Stimulated activated naive CD8-positive, alpha-beta T cell treated with anti-CD3 and anti-CD28 coated beads, Interleukin-15, Interleukin-2, amounts not matched to agents 100 U/mL and 50 U/mL, for 24 hours (primary cell): ENCODE data around the gene MEGF11.

Experiments
- ATAC-seq: fragments of 150-1000 bp; cut with Tn5 transposase; one replicate; pipeline ENCODE4 v1.10.0; 2021
- DNase-seq: peaks from one replicate; pipeline ENCODE4 v3.0.0; 2021

Gene MEGF11

DNA sequence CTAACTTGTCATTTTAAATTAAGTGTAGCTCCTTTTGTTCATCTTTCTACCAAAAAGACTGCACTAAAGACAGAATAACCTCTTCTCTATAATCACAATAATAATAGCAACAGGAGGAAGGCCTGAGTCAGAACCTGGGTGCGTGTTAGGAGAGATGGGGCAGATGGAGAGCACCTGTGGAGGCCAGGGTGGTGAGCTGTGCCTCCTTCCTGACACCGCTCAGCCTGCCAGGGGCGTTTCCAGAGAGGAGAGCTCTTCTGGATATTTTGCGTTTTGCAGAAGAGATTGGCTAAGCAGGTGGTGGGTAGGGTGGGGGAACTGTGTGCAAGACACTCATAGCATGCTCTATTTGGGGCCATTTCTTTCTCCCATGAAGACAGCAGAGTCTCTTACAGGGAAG is 83.5 kb downstream of the MEGF11 start:
- ATAC-seq: no peak
- DNase-seq: no peak

DNA sequence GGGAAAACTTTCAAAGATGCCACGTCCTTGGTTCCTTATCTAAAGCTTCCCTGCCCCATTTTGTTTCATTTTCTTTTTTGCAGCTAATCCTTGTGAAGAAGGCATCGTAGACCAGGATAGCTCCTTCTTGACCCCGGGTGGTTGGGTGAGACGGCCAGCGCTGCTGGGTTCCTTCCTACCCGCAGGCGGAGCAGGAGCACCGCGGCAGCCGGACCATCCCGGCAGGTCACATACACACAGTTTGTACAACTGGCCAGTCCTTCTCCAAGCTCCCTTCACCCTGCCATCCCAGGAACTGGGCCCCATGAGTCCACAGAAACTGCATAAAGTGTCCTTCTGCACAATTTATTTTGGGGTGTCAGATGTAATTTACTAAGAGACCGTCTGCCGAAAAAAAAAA is 83.9 kb downstream of the MEGF11 start:
- no peak for ATAC-seq
- no peak for DNase-seq

DNA sequence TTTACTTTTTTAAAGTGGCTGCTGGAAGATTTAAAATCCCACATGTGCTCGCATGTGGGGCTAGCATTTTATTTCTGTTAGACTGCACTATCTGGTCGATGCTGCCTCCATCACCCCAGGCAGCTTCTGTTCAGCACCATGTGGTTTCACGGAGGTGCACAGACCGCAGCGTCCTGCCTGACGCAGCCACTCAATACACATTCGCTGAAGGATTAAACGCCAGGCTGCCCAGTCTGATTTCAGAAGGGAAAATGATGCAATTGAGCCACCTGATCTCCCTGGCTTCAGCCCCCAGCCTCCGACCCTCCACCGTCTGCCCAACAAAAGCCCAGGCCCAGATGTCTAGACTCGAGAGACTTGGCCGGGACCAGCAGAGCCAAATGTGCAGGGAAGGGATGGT is 84.5 kb downstream of the MEGF11 start:
- no peak for DNase-seq
- ATAC-seq: no peak

DNA sequence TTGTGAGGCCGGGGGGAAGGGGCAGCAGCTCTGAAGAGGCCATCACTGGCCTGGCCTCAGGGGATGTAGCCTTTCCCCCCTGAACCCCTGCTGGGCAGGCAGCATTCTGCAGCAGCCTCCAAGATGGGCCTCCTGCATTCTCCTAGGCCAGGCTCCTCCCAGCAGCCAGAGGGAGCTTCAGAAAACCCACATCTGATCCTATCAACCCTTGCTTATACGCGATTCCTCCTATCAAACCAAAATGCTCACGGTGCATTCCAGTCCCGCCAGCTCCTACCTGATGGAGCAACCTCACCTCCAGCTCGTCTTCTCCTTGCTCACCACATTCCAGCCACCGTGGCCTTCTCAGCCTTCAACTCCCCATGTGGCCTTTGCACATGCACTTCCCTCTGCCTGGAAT is 85.7 kb downstream of the MEGF11 start:
- ATAC-seq: no peak
- DNase-seq: no peak

DNA sequence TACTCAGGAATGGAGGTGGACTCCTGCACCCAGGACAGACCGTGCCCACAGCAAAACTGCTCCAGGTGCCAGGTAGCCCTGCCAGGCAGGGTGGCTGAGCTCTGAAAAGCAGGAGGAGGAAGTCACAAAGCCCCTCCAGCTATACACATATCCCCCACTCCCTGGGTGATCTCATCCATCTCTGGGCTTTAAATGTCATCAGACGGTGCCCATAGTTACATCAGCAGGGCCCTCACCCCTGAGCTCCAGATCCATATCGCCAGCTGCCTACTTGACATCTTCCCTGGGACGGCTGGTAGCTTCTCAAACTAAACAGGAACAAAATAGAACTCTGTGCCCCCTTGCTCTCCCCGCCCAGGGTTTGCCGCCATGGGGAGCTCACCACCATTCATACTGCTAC is 87.7 kb downstream of the MEGF11 start:
- DNase-seq: no peak
- ATAC-seq: no peak

DNA sequence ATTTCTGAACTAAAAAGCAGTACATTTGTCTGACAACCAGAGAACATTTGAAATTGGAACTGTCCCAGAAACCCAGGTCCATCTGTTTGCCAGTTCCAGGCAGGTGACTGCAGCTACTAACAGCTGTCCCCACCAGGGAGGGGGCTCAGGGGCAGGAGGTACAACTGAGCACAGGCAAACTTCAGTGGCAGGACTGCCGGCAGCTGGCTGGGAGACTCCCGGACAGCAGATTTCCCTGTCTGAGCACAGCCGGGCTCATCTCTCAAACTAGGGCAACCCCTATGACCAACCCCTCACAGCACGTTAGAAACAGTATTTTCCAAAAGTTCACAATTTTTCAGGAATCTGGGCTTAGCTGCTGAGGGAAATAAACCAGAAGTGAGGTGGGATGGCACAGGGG is 88.8 kb downstream of the MEGF11 start:
- ATAC-seq: no peak
- no peak for DNase-seq

DNA sequence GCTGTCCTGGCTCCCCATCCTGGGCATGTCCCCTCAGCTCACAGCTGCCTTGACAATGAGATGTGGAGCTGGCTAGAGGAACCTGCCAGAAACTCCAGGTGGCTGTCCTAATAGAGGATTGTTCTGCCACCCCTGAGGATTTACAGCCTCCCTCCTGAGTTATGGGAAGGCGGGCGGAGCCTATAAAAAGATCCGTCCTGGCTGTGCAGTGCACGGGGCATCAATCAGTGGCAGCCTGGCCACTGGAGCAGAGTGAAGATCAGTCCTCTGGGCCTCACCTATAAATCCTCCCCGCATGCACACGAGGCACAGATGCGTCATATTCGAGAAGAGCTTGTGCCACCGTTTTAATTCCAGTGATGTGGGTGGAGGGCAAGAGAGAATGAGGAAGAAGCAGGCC is 90.0 kb downstream of the MEGF11 start:
- ATAC-seq (no peak), DNase-seq (no peak)

DNA sequence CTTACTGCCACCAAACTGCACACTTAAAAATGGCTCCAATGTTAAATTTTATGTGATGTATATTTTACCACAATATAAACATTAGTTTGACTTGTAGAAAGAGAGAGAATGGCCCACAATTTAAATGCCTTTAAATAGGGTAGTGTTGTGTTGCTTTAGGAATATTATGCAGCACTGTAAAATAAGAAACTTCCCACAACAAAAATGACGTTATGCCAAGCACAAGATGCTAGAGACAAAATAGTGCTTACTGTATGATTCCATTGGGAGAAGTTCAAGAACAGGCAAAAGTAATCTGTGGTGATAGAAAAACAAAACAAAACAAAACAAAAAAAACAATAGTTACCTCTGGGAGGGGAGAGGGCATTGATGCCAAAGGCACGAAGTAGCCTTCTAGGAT is 91.3 kb downstream of the MEGF11 start:
- DNase-seq: no peak
- no peak for ATAC-seq

DNA sequence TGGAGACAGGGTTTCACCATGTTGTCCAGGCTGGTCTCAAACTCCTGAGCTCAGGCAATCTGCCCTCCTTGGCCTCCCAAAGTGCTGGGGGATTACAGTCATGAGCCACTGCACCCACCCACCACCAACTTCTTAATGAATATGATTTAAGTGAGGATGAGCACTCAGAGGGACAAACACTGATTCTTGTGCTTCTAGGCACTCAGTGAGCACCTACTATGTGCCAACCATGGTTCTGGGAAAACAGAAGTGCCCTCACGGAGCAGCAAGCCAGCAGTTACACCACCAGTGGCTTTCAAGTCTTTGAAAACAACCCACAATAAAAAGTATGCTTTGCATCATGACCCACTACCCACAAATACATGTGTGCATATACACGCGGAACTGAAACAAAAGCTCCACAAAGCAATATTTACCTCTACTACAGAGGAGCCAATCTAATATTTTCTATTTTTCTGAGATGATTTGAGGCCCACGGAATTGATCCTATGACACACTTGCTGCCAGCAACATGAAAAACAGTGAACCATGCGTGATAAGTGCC is 91.9 kb downstream of the MEGF11 start:
- no peak for ATAC-seq

DNA sequence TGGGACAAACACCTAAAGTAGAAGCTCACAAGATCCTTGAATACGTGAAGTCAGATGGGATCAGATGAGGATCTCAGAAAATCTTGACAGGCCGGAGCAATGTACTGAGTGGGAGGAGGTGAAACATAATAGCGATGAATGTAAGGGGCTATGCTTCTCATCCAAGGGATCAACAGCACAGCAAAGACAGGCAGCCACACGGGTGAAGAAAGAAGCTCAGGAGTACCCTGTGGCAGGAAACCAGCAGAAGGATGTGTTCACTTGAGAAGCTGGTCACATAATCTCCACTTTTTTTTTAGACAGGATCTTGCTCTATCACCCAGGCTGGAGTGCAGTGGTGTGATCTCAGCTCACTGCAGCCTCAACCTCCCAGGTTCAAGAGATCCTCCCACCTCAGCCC is 92.4 kb downstream of the MEGF11 start:
- ATAC-seq (no peak), DNase-seq (no peak)

More for the DNA sequence above, 91.9 kb downstream of the MEGF11 start:
- no peak for DNase-seq

DNA sequence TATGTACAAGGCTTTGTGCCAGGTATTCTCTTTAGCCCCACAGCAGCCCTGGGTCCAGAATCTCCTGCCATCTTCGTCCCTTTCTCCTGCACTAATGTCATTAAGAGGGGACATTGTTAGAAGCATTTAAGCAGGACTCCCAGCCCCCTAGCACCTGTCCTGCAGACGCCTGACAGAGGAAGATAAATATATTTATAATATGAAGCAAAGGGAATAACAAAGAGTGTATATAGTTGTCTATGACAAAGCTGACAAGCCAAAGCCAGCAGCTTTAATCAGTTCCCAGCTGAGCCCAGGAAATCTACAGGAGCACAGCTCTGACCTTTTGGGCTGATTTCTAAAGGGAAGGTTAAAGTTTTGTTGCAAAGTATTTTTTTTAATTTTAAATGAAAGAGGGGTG is 96.0 kb downstream of the MEGF11 start:
- ATAC-seq (no peak), DNase-seq (no peak)

DNA sequence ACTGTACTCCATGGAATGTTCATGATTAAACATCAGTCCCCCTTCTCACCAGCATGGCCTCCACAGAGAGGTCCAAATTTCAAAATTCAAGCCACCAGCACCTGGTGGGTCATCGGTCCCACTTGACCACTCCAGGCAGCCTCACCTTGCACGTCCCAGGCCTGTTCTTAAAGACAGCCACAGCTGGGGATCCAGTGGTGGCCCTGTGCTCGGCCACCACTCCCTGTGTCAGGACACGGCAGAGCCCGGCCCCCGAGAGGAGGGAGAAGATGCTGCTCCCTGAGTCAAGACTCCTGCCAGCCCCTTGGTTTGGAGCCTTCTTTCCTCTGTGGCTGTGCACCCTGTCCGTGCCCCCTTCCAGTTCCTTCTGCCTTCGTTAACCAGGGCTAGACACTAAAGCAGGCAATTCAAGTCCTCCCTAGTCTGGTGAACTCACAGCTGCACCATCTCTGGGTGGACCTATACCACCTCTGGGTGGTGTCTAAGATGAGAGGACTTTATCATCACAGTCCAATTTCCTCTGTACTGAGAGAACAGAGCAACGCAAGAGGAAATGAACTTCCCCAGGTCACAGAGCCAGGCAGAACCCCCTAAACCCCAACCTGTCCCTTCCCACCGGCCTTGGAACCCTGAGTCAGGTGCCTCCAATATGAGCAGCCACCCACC is 97.1 kb downstream of the MEGF11 start:
- DNase-seq (no peak), ATAC-seq (no peak)

DNA sequence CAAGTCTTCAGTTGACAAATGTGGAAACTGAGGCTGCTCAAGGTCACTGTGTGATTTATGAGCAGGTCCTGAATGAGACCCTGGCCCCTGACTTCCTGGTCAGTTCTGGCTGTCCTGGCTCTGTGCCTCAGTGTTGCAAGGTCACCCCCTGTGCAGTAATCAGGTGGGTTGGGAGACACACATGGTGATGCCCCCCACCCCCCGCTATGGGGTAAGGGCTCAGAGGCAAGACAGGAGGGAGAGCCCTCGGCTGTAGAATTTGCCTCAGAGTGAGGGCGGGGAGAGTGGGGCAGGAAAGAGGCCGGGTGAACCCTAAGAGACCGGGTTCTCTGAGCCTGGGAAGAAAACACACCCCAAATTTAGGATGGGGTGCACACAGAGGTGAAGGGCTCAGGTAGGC is 98.5 kb downstream of the MEGF11 start:
- ATAC-seq: no peak

DNA sequence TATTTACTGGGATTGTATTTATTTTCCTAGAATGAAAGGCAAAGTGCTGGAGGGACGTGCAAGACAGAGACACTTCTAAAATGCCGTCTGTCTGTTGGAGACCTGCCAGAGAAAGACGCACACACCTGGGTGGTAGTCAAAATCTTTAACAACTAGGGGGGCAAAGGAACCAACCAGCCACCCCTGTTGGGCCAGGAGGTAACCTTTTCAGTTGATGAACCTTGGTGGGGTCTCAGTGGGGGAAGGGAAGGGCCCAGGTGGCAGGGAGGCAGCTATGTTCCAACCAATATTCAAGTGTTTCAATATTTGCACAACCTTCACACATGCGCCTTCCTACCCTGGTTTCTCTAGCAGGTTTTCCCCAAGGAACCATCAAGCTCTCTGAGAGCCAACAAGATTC is 99.0 kb downstream of the MEGF11 start:
- DNase-seq: no peak

More for the DNA sequence above, 98.5 kb downstream of the MEGF11 start:
- DNase-seq: no peak

DNA sequence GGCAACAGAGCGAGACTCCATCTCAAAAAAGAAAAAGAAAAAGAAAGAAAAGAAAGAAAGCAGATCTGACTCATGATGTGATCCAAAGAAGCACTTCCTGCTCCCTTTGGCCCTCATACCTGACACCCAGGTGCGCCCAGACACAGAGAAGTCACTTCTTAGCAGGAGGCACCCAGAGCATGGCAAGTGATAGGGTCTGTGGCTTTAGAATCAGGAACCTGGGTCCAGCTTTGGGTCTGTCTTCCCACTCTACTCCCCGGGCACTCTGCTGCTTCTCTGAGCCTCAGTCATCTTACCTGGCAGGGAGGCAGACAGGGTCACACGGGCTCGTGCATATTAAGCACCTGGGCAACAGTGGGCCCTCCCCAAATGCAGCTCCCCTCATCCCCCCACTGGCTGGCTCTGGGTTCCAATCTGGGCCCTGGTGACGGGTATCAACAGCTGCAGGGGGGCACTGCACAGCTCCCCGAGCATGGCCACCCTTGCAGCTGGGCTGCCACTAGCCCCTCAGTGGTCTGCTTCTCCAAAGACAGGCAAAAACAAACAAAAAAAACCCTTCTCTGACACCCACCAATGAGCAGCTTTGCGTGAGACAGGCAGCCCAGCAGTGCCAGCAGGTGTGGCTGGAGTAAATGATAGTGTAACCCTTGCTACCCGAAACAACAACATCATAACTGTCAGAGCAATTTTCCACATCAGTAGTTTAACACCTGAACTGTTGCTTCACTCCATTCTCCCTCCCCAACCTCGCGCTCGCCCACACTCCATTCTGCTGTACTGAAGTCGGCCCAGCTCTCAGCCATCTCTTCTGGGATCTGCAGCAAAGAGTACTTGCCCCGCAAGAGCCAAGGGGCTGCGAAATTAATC is 99.8 kb downstream of the MEGF11 start:
- DNase-seq (no peak), ATAC-seq (no peak)

More for the DNA sequence above, 99.0 kb downstream of the MEGF11 start:
- ATAC-seq: no peak

DNA sequence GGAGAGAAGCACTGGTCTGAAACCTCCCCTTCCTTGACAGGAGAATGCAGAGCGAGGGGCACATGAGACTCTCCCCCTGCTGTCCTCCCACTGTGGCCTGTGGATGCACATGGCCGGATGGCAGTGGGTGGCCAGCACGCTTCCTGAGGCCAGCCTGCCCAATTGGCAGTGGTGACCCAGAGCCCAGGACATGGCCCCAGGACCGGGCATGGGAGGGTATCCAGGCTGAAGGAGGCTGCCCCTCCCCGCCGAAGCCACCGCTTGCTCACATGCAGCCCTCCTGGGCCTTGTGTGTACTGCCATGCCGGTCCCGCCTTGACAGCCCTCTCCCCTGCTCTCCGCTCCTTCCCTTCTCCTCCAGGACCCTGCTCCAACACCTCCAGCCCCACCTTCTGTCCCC is 100.9 kb downstream of the MEGF11 start:
- no peak for ATAC-seq

DNA sequence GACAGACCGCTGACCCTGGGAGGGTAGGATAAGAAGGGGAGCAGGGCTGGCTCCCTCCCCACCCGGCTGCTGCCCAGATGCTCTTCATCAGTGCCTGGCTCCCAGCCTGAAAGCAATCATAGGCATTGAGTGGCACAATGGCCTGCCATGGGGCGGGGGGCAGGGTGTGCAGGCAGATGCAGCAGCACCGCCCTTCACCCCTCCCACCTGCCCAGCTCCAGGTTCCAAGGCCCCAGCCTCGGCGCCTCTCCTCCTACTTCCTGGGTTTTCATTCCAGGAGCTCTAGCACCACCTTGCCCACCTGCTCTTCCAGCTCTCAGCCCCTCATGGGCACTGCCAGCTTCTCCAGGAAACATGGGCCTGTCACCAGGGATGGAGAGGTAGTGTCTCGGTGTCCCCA is 101.7 kb downstream of the MEGF11 start:
- no peak for ATAC-seq
- DNase-seq: no peak

More for the DNA sequence above, 100.9 kb downstream of the MEGF11 start:
- DNase-seq: no peak

DNA sequence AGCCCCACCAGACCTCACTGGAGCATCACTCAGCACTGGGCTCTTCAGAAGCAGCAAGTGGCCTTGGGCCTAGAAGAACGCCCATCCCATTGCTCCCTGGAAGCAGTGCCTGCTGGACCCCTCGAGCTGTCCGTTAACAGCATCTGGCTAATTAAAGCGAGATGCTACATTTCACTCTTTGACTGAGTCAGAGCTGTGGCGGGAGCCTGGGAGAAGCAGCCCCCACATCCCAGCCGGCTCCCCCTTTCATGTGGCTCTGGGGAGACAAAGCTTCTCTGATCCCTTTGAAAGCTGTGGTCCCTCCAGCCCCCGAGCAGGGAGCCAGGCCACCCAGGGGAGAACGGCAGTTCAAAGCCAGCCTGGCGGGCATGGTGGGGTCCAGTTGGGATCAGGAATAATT is 103.7 kb downstream of the MEGF11 start:
- no peak for DNase-seq
- ATAC-seq: no peak

DNA sequence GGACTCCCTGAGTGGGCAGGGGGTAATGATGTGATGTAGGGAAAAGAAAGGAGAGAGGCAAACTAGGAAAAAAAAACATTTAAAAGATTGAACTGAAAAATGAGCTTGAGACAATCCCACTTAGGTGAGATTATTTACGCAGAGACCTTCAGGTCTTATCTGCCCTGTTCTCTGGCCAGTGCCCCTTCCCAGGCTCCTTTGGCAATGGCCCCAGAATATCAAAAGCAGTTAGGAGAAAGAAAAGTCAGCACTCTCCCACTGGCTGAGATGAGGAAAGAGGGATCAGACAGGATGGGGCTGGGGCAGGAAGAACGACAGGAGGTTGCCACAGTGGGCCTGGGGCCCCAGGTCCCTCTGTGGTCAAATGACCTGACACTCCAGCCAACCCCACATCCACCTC is 105.4 kb downstream of the MEGF11 start:
- ATAC-seq (no peak), DNase-seq (no peak)

DNA sequence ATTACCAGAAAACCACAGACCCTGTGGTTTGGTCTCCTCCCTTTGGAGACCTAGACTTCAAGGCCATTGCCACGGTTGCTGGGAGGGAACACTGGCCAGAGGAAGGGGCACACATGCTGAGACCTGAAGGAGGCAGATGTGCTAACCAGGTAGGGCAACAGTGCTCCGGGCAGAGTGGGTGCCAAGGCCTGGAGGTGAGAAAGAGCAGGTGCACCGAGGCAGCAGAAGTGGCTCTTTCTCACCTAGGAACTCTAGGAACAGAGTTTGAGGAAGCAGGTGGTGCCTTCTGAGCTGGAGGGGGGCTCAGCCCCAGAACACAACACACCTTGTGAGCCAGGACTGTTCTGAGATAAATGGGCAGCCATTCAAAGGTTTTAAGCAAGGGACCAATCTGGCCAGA is 106.1 kb downstream of the MEGF11 start:
- ATAC-seq (no peak), DNase-seq (no peak)

DNA sequence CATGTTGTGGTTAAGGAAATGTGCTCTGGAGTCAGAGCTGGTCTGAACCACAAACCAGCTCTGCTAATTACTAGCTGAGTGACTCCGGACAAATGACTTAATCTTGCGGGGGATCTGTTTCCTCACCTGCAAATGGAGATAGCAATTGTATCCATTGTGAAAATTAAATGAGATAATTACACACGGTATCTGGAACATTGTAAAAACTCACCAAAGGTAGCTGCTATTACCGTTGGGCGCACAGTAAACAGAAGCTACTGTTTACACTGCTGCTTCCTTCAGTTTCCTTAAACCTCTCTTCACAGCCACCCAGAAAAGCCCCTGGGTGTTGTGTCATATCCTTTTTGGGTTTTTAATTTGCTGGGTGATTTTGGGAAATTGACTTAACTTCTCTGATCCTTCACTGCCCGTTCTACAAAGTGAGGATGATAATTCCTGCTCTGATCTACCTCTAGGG is 107.8 kb downstream of the MEGF11 start:
- no peak for DNase-seq
- ATAC-seq: no peak

DNA sequence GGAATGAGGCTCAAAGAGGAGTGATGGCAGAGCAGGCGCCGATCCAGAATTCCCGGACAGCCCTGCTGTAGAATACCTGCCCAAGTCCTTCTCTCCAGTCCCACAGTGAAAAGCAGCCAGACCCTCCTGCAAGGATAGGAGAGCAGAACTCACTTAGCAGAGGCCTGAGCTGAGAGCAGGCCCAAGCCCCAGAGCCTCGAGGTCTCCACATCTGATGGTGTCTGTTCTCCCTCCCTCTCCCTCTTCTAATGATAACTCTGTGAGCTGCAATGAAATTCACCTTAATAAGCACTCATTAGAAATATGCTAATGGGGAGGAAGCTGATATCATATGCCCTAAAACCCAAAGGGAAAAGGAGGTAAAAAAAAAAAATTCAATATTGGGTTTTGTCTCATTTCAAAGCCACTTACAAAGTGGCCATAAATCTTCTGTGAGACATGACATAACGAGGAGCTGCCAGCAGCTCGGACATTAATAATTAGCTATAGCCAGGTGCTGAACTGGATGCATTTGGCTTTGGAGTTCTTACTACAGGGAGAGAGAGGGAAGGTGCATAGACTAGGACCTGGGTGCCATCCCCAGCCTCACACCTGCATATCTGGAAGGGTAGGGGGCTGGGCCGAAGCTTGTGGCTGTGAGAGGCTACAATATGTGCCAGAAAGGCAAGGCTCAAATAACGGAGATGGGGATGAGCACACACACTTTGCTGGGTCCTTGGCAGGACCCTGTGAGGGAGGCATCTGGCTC is 108.4 kb downstream of the MEGF11 start:
- ATAC-seq (no peak), DNase-seq (no peak)

DNA sequence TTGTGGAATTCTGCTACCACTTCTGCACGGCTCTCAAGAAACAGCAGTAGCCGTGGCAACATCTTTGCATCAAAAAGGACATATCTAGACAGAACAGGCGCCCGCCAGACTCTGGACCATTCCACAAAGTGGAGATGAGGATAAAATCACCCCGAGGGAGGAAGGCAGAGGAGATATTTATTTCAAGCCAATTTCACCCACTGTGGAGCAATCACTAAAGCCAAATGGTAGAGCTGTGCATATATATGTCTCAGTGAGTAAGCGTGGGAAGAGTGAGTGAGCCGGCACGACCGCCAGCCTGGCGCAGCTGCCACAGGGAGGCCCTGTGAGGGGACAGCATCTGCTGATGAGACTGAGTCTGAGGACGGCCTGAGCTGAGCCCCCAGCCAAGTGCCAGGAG is 111.3 kb downstream of the MEGF11 start:
- DNase-seq (no peak), ATAC-seq (no peak)
